ENCODE measurements around the gene KCNK6. TPM values are rescaled to one million over a fixed set of nuclear protein-coding genes. Genes with fewer than 3 reads are reported as not detected.

KCNK6 gene
- total and polyA plus RNA-seq, 2 donors (not counting 3 experiments of a cell fraction or from before 2014, with no cell fraction given) = 7.4 to 11.3 TPM

DNA sequence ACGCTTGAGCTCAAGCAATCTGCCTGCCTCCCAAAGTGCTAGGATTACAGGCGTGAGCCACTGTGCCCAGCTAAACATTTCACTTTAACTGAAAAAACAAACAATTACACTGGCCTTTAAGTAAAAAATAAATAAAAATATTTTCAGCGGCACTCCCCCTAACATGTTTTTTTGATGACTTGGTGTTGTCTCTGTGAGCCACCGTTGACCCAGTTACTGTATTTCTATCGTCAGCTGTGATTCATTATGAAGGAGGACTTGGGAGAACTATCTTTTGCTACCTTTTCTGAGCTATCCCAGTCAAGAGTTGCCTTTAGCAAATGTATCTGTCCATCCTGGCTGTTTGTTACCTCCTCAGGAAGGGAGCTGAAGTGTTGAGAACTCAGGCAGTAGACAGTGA is 34.1 kb upstream of the KCNK6 start:
- no peaks in the 10 kb centered on the region for H3K27me3 ChIP-seq (ENCODE audit: control insufficient read depth in 2 of 2, insufficient read depth in 2 of 2, low read length in 2 of 2)
- H3K9me1 ChIP-seq (replicated peaks; ENCODE audit: control insufficient read depth, extremely low read depth, insufficient read depth, low read length) = no peaks in the 10 kb centered on the region
- intact Hi-C loops (cut with micrococcal nuclease) (no loop called here), dilution Hi-C loops (cut with MboI; ENCODE audit: extremely low pct_ligation_motif_present, low sequenced_read_pairs) (no loop called here)
- no TSS peak for BruUV-seq (replicated peaks)
- DNase-seq (ENCODE audit: low read depth, low spot score) (no peak), FAIRE-seq (no peak)
- no peaks in the 10 kb centered on the region for H4K20me1 ChIP-seq (replicated peaks; ENCODE audit: control insufficient read depth, extremely low read depth, insufficient read depth, low read length)
- H3K79me2 ChIP-seq (ENCODE audit: control insufficient read depth, insufficient read depth, low read length) = no peaks in the 10 kb centered on the region
- peaks cover 3% of the 10 kb centered on the region for H3K4me1 ChIP-seq (ENCODE audit: control insufficient read depth, extremely low read depth, insufficient read depth, low read length)
- no peak overlapping the region for H3K9ac ChIP-seq (replicated peaks; ENCODE audit: extremely low read depth, insufficient read depth, low read length)
- no peaks in the 10 kb centered on the region for H3K9me3 ChIP-seq (replicated peaks; ENCODE audit: control insufficient read depth, insufficient read depth, low read length)
- ChIA-PET POLR2A (no interaction called here), CTCF (interaction anchor here (1.1 to 1.6 kb wide), 3 partner anchors 20 to 50 kb away, joined by 3 to 6 read pairs (median 4); partner anchors contain the start of gene CATSPERG)
- no peak overlapping the region for H2AFZ ChIP-seq (ENCODE audit: low read depth, low read length)
- H3K4me3 ChIP-seq (replicated peaks in 1 of 3; ENCODE audit: insufficient read depth in 1 of 3, low read depth in 1 of 3, low read length in 3 of 3) = no peak overlapping the region
- no peaks in the 10 kb centered on the region for H3K36me3 ChIP-seq (ENCODE audit: control insufficient read depth in 2 of 2, extremely low read depth in 1 of 2, insufficient read depth in 2 of 2, low read length in 2 of 2)
- no peak overlapping the region for H3K27ac ChIP-seq (ENCODE audit: insufficient read depth, low read depth, low read length)
- no peak overlapping the region for H3K4me2 ChIP-seq (ENCODE audit: insufficient read depth, low read length)
- TF ChIP-seq JUN (IDR thresholded peaks at IDR 0.05; ENCODE audit: borderline replicate concordance, insufficient read depth, insufficient read length, low read depth) (no peak), EZH2 (IDR thresholded peaks at IDR 0.05; ENCODE audit: borderline replicate concordance, low read depth, low read length, severe bottlenecking) (no peak), FOS (IDR thresholded peaks at IDR 0.05; ENCODE audit: borderline replicate concordance, insufficient read depth, low read length) (no peak), MYC (IDR thresholded peaks at IDR 0.05; ENCODE audit: low read depth, low read length) (no peak), POLR2AphosphoS5 (IDR thresholded peaks at IDR 0.05; ENCODE audit: insufficient read depth, low read depth, low read length) (no peak), CTCF (IDR thresholded peaks at IDR 0.05; ENCODE audit: extremely low read depth in 1 of 2, insufficient read depth in 1 of 2, low read depth in 1 of 2, low read length in 2 of 2) (no peak), POLR2A (IDR thresholded peaks at IDR 0.05; ENCODE audit: low read depth, low read length) (no peak), GATA2 (IDR thresholded peaks at IDR 0.05; ENCODE audit: insufficient read depth, insufficient read length, low read depth, low read length) (no peak)
- TF ChIP-seq, protein P1, sequence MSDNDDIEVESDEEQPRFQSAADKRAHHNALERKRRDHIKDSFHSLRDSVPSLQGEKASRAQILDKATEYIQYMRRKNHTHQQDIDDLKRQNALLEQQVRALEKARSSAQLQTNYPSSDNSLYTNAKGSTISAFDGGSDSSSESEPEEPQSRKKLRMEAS (IDR thresholded peaks at IDR 0.05; ENCODE audit: insufficient read depth, insufficient read length) = no peak
